ENCODE measurements around the gene HPSE2.

GRCh38 chr10:98833542-98833941, 402.1 kb downstream of the HPSE2 start:
- no peak for TF ChIP-seq EZH2 (IDR thresholded peaks at IDR 0.05; ENCODE audit: low read depth, unreplicated experiment)
- no peak for TF ChIP-seq CTCF (conservative IDR thresholded peaks at IDR 0.05; ENCODE audit: low read depth in 2 of 2)
- TF ChIP-seq CREB1 (CRISPR knock-in tag; IDR thresholded peaks at IDR 0.05; ENCODE audit: low read depth): no peak
- TF ChIP-seq EZH2phosphoT487 (IDR thresholded peaks at IDR 0.05; ENCODE audit: unreplicated experiment): no peak
- no peak for TF ChIP-seq POLR2AphosphoS5 (IDR thresholded peaks at IDR 0.05; ENCODE audit: low read depth)
- TF ChIP-seq JUNB (IDR thresholded peaks at IDR 0.05; ENCODE audit: unreplicated experiment): no peak
- no peak for TF ChIP-seq ETS1 (IDR thresholded peaks at IDR 0.05)
- TF ChIP-seq REST (IDR thresholded peaks at IDR 0.05; ENCODE audit: unreplicated experiment): no peak
- no peak for TF ChIP-seq ZNF331 (CRISPR knock-in tag; IDR thresholded peaks at IDR 0.05; ENCODE audit: low read depth)

Data from GM23338 (cell line).